ENCODE data around the gene KEAP1.

- TF ChIP-seq CTCF (IDR thresholded peaks at IDR 0.05) (no peak), POLR2A (IDR thresholded peaks at IDR 0.05) (no peak)
Observed at GRCh38 chr19:10464456-10464855, 38.7 kb downstream of the KEAP1 start.

Measured in thyroid gland (tissue), 4 donors.